Lower leg skin (tissue), 3 donors: ENCODE measurements around the gene QSOX1.

ENCODE experiments used
- CTCF ChIP-seq, 3 donors: fragments of 450-650 bp; IDR thresholded peaks; one replicate each; pipeline ENCODE4 v1.5.1; 2016; ENCODE audit warnings: antibody characterized with exemption in 3 of 3, mild to moderate bottlenecking in 3 of 3, moderate library complexity in 2 of 3
- POLR2A ChIP-seq, 2 donors: fragments of 450-650 bp; IDR thresholded peaks; one replicate each; pipeline ENCODE4 v1.6.1; 2016 to 2017; ENCODE audit warnings: antibody characterized with exemption in 2 of 2, mild to moderate bottlenecking in 1 of 2, moderate library complexity in 1 of 2

GRCh38 chr1:180173952-180174351, 19.3 kb downstream of the QSOX1 start:
- TF ChIP-seq CTCF (IDR thresholded peaks at IDR 0.05) (no peak), POLR2A (IDR thresholded peaks at IDR 0.05) (no peak)
